Measurements from ENCODE around the gene KRTAP12-3. TPM values are rescaled to one million over a fixed set of nuclear protein-coding genes. Genes with fewer than 3 reads are reported as not detected.
"Not testable (repeated sequence)": the region's sequence is repeated elsewhere in the genome, so short reads cannot be mapped to it uniquely, and the experiment has no call there.

The KRTAP12-3 gene
- total and polyA plus RNA-seq, 8 donors = not detected

GRCh38 chr21:44682580-44683151 is 24.9 kb downstream of the KRTAP12-3 start:
- TF ChIP-seq CTCF (IDR thresholded peaks at IDR 0.05) = no peak
- no peak for DNase-seq
- ATAC-seq = no peak
- H3K27me3 ChIP-seq = peaks cover 0 to 22% of the 10 kb centered on the region in 2 donors
- H3K4me1 ChIP-seq = no peaks in the 10 kb centered on the region
- intact Hi-C loops (cut with DNase I) = no loop called here
- no peaks in the 10 kb centered on the region for H3K9me3 ChIP-seq
- no peak overlapping the region for H3K4me3 ChIP-seq
- H3K36me3 ChIP-seq = no peaks in the 10 kb centered on the region
- no peak overlapping the region for H3K27ac ChIP-seq

- H3K4me3 ChIP-seq = no peak overlapping the region
- no peak for TF ChIP-seq CTCF (IDR thresholded peaks at IDR 0.05)
- no peak overlapping the region for H3K27ac ChIP-seq
- no peaks in the 10 kb centered on the region for H3K9me3 ChIP-seq
- H3K4me1 ChIP-seq = no peaks in the 10 kb centered on the region
- peaks cover 0 to 35% of the 10 kb centered on the region in 2 donors for H3K27me3 ChIP-seq
- DNase-seq (no peak), ATAC-seq (no peak)
- no peaks in the 10 kb centered on the region for H3K36me3 ChIP-seq
- intact Hi-C loops (cut with DNase I) = no loop called here
Measured at GRCh38 chr21:44684077-44684476, 26.3 kb downstream of the KRTAP12-3 start.

DNA sequence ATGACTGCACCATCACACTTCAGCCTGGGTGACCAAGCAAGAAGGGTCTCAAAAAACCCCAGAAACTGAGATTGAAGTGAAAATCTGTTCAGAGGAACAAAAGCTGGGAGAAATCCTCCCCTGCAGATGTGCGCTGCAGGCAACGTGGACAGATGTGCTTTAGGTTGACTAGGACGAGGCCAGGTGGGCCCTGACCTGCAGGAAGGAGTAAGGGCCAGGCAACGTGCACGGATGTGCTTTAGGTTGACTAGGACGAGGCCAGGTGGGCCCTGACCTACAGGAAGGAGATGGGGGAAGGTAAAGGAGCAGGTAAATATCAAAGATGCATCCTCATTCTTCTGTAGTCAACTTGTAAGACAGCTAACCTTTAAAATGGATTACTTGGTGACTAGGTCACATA is 26.8 kb downstream of the KRTAP12-3 start:
- no peak for ATAC-seq

DNA sequence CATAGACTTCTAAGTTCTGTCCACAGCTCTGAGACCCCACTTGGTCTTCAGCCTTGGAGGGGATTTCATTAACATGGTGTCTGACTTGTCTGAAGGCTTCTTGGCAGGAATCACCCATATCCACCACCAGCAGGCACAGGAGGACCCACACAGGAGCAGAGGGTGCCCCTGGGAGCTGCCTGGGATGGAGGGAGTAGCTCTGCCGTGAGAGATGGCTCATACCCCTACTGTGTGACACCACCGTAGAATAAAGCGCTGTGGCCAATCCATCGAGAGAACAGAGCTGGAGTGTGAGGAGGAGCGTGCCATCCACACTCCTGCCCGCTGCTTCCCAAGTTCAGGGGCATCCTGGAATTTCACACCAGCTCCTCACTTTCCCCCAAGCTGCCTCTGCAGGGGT is 27.3 kb downstream of the KRTAP12-3 start:
- DNase-seq; H3K4me1 ChIP-seq; intact Hi-C loops (cut with DNase I); ATAC-seq; H3K9me3 ChIP-seq; H3K4me3 ChIP-seq; H3K27ac ChIP-seq; H3K36me3 ChIP-seq: not testable (repeated sequence)
- H3K27me3 ChIP-seq = peaks cover 0 to 35% of the 10 kb centered on the region in 2 donors

More for the DNA sequence above, 26.8 kb downstream of the KRTAP12-3 start:
- DNase-seq = no peak
- Histone ChIP-seq H3K36me3 (no peaks in the 10 kb centered on the region), H3K4me1 (no peaks in the 10 kb centered on the region), H3K4me3 (no peak overlapping the region), H3K27ac (no peak overlapping the region), H3K27me3 (peaks cover 0 to 35% of the 10 kb centered on the region in 2 donors), H3K9me3 (no peaks in the 10 kb centered on the region)
- intact Hi-C loops (cut with DNase I) = no loop called here
- no peak for TF ChIP-seq CTCF (IDR thresholded peaks at IDR 0.05)

GRCh38 chr21:44686000-44686781 is 28.5 kb downstream of the KRTAP12-3 start:
- no peak overlapping the region for H3K27ac ChIP-seq
- intact Hi-C loops (cut with DNase I) = no loop called here
- no peaks in the 10 kb centered on the region for H3K4me1 ChIP-seq
- H3K36me3 ChIP-seq = no peaks in the 10 kb centered on the region
- peaks cover 0 to 35% of the 10 kb centered on the region in 2 donors for H3K27me3 ChIP-seq
- TF ChIP-seq CTCF (IDR thresholded peaks at IDR 0.05) = no peak
- ATAC-seq = no peak
- H3K9me3 ChIP-seq = no peaks in the 10 kb centered on the region
- DNase-seq = no peak
- no peak overlapping the region for H3K4me3 ChIP-seq

Data from left lung (tissue), 10 donors.